Mucosa of stomach (tissue), 1 donor: ENCODE measurements around the gene DOK7.

Experiments used
- H3K27me3 ChIP-seq: one replicate; pipeline ENCODE4 v1.7.0; 2013; ENCODE audit warnings: mild to moderate bottlenecking, low read length; ENCODE audit not compliant: control insufficient read depth, insufficient read depth
- H3K36me3 ChIP-seq: one replicate; pipeline ENCODE4 v1.7.0; 2013; ENCODE audit warnings: low read length; ENCODE audit not compliant: control insufficient read depth, insufficient read depth
- H3K4me1 ChIP-seq: one replicate; pipeline ENCODE4 v1.7.0; 2013; ENCODE audit warnings: mild to moderate bottlenecking, low read length; ENCODE audit not compliant: control insufficient read depth, insufficient read depth
- H3K4me3 ChIP-seq: one replicate; pipeline ENCODE4 v1.7.0; 2013; ENCODE audit warnings: low read length
- H3K9ac ChIP-seq: one replicate; pipeline ENCODE4 v1.7.0; 2013; ENCODE audit warnings: mild to moderate bottlenecking, low read length, moderate library complexity
- H3K9me3 ChIP-seq: one replicate; pipeline ENCODE4 v1.7.0; 2013; ENCODE audit warnings: mild to moderate bottlenecking, low read length, moderate library complexity; ENCODE audit not compliant: control insufficient read depth
- donor health status: Pancreatic carcinoma.

The DOK7 gene

GRCh38 chr4:3440979-3441500 lies 22.1 kb upstream of the DOK7 start:
- Histone ChIP-seq H3K36me3 (no peaks in the 10 kb centered on the region), H3K27me3 (no peaks in the 10 kb centered on the region), H3K4me1 (peaks cover 13% of the 10 kb centered on the region), H3K9me3 (no peaks in the 10 kb centered on the region), H3K9ac (no peak overlapping the region), H3K4me3 (no peak overlapping the region)

GRCh38 chr4:3441501-3442459 lies 21.3 kb upstream of the DOK7 start, which contains the start of gene HGFAC:
TSS of gene HGFAC (plus strand) at chr4:3441968. CDS start at chr4:3442002, 34 bp downstream.
- Histone ChIP-seq H3K9me3 (no peaks in the 10 kb centered on the region), H3K27me3 (no peaks in the 10 kb centered on the region), H3K4me1 (peaks cover 8% of the 10 kb centered on the region), H3K36me3 (no peaks in the 10 kb centered on the region), H3K4me3 (no peak within 1 kb of the TSS), H3K9ac (no peak within 1 kb of the TSS)

GRCh38 chr4:3442460-3442958 lies 20.6 kb upstream of the DOK7 start:
- no peaks in the 10 kb centered on the region for H3K36me3 ChIP-seq
- no peak overlapping the region for H3K9ac ChIP-seq
- H3K9me3 ChIP-seq: no peaks in the 10 kb centered on the region
- no peak overlapping the region for H3K4me3 ChIP-seq
- no peaks in the 10 kb centered on the region for H3K27me3 ChIP-seq
- peaks cover under 1% of the 10 kb centered on the region for H3K4me1 ChIP-seq

GRCh38 chr4:3442959-3443749 lies 20.0 kb upstream of the DOK7 start:
- H3K4me3 ChIP-seq: no peak overlapping the region
- no peaks in the 10 kb centered on the region for H3K27me3 ChIP-seq
- H3K36me3 ChIP-seq: no peaks in the 10 kb centered on the region
- H3K9me3 ChIP-seq: no peaks in the 10 kb centered on the region
- no peaks in the 10 kb centered on the region for H3K4me1 ChIP-seq
- no peak overlapping the region for H3K9ac ChIP-seq

- no peaks in the 10 kb centered on the region for H3K9me3 ChIP-seq
- no peaks in the 10 kb centered on the region for H3K36me3 ChIP-seq
- H3K9ac ChIP-seq: no peak overlapping the region
- no peaks in the 10 kb centered on the region for H3K4me1 ChIP-seq
- no peaks in the 10 kb centered on the region for H3K27me3 ChIP-seq
- H3K4me3 ChIP-seq: no peak overlapping the region
These were observed 19.3 kb upstream of the DOK7 start for GRCh38 chr4:3443750-3444309.

GRCh38 chr4:3444351-3445110 lies 18.6 kb upstream of the DOK7 start:
- no peaks in the 10 kb centered on the region for H3K4me1 ChIP-seq
- H3K9me3 ChIP-seq: no peaks in the 10 kb centered on the region
- H3K27me3 ChIP-seq: no peaks in the 10 kb centered on the region
- no peak overlapping the region for H3K4me3 ChIP-seq
- H3K36me3 ChIP-seq: no peaks in the 10 kb centered on the region
- no peak overlapping the region for H3K9ac ChIP-seq

GRCh38 chr4:3445111-3445820 lies 17.8 kb upstream of the DOK7 start:
- no peak overlapping the region for H3K4me3 ChIP-seq
- no peaks in the 10 kb centered on the region for H3K4me1 ChIP-seq
- H3K9ac ChIP-seq: no peak overlapping the region
- H3K27me3 ChIP-seq: no peaks in the 10 kb centered on the region
- H3K9me3 ChIP-seq: no peaks in the 10 kb centered on the region
- H3K36me3 ChIP-seq: no peaks in the 10 kb centered on the region

- Histone ChIP-seq H3K36me3 (no peaks in the 10 kb centered on the region), H3K4me3 (no peak overlapping the region), H3K9ac (no peak overlapping the region), H3K9me3 (no peaks in the 10 kb centered on the region), H3K4me1 (no peaks in the 10 kb centered on the region), H3K27me3 (no peaks in the 10 kb centered on the region)
These were observed 17.1 kb upstream of the DOK7 start for GRCh38 chr4:3445829-3446545.

GRCh38 chr4:3446631-3447320 lies 16.3 kb upstream of the DOK7 start:
- Histone ChIP-seq H3K9me3 (no peaks in the 10 kb centered on the region), H3K27me3 (no peaks in the 10 kb centered on the region), H3K4me3 (no peak overlapping the region), H3K4me1 (peaks cover 6% of the 10 kb centered on the region), H3K36me3 (no peaks in the 10 kb centered on the region), H3K9ac (no peak overlapping the region)
